A549 (cell line): ENCODE results near the gene XRCC3. TPM values are rescaled to one million over a fixed set of nuclear protein-coding genes. Genes with fewer than 3 reads are reported as not detected.

ENCODE experiments used
- ATAC-seq, 2 experiments: fragments of 200-7000 bp in 1 of 2; fragments of >200 bp in 1 of 2; cut with Nextera tagmentation in 1 of 2; cut with Tn5 transposase in 1 of 2; 3 replicates each; pipeline versions ENCODE4 v1.8.0 to v1.9.1; 2018 to 2020; ENCODE audit warnings: mild to moderate bottlenecking in 1 of 2, moderate library complexity in 1 of 2
- CTCF ChIA-PET: fragments of 300-600 bp; sonication (Branson Sonifier 250); formaldehyde crosslinking; extraction: SDS; loops from one replicate; lab custom pipeline; 2021; ENCODE audit warnings: antibody characterized with exemption, inconsistent platforms; lab: Yijun Ruan, JAX
- POLR2A ChIA-PET: fragments of 350-600 bp; formaldehyde crosslinking; extraction: SDS; loops from one replicate; lab custom pipeline; 2021; ENCODE audit warnings: antibody characterized with exemption, inconsistent platforms; lab: Yijun Ruan, JAX
- DNase-seq, 2 experiments: peaks; one replicate each; pipeline versions ENCODE4 v3.0.0 to v3.0.0-alpha.2; 2011 to 2016; ENCODE audit warnings: low read depth in 1 of 2, low spot score in 1 of 2
- FAIRE-seq: peaks from 2 replicates; lab custom pipeline; 2011; peaks lifted over from hg19 to GRCh38; lab: Jason Lieb, UNC
- H3K27ac ChIP-seq, 2 experiments: fragments of >200 bp; sonication (Bioruptor Twin); formaldehyde crosslinking; 3 replicates each; pipeline ENCODE4 v1.5.1; 2016 to 2017
- H3K4me1 ChIP-seq: fragments of >200 bp; sonication (Bioruptor Twin); formaldehyde crosslinking; 3 replicates; pipeline ENCODE4 v1.6.1; 2016
- H3K4me2 ChIP-seq: fragments of >200 bp; sonication (Bioruptor Twin); formaldehyde crosslinking; 3 replicates; pipeline ENCODE4 v1.6.1; 2016
- H3K4me3 ChIP-seq: fragments of >200 bp; sonication (Bioruptor Twin); formaldehyde crosslinking; 3 replicates; pipeline ENCODE4 v1.5.1; 2016
- H3K9me3 ChIP-seq: fragments of >200 bp; sonication (Bioruptor Twin); formaldehyde crosslinking; 3 replicates; pipeline ENCODE4 v1.6.1; 2016
- ATOH8 ChIP-seq: fragments of 250-450 bp; sonication (Bioruptor Pico); IDR thresholded peaks from 2 replicates; pipeline ENCODE4 v1.5.0; 2020; ENCODE audit warnings: low read depth, mild to moderate bottlenecking, moderate library complexity
- CHD2 ChIP-seq: fragments of 150-350 bp; IDR thresholded peaks from 2 replicates; pipeline ENCODE4 v1.6.1; 2014; ENCODE audit warnings: low read length; ENCODE audit not compliant: partially characterized antibody
- CHD4 ChIP-seq: fragments of 200-600 bp; sonication (generic); IDR thresholded peaks from 2 replicates; pipeline ENCODE4 v1.6.1; 2016; ENCODE audit warnings: antibody characterized with exemption, mild to moderate bottlenecking, borderline replicate concordance
- EHF ChIP-seq: fragments of 250-450 bp; sonication (Bioruptor Pico); IDR thresholded peaks from 2 replicates; pipeline ENCODE4 v1.5.0; 2020; ENCODE audit warnings: mild to moderate bottlenecking
- EP300 ChIP-seq, 2 experiments: fragments of >200 bp; sonication (Bioruptor Twin); formaldehyde crosslinking; IDR thresholded peaks; 2 replicates in 1 of 2; 3 replicates in 1 of 2; pipeline ENCODE4 v1.6.1; 2016 to 2017
- GATA3 ChIP-seq: IDR thresholded peaks from 2 replicates; pipeline ENCODE4 v1.6.1; 2012; ENCODE audit warnings: borderline replicate concordance
- HDAC2 ChIP-seq: fragments of 200-600 bp; sonication (generic); IDR thresholded peaks from 2 replicates; pipeline ENCODE4 v1.6.1; 2016
- HOXA7 ChIP-seq: fragments of 250-450 bp; sonication (Bioruptor Pico); IDR thresholded peaks from 2 replicates; pipeline ENCODE4 v1.5.0; 2020; ENCODE audit warnings: mild to moderate bottlenecking, moderate library complexity
- HOXB13 ChIP-seq: fragments of 250-450 bp; sonication (Bioruptor Pico); IDR thresholded peaks from 2 replicates; pipeline ENCODE4 v1.5.0; 2020; ENCODE audit warnings: low read depth, mild to moderate bottlenecking, moderate library complexity
- JUN ChIP-seq, 2 experiments: fragments of >200 bp; sonication (Bioruptor Twin); formaldehyde crosslinking; IDR thresholded peaks; 2 replicates in 1 of 2; 3 replicates in 1 of 2; pipeline ENCODE4 v1.6.1; 2016 to 2017
- KDM5A ChIP-seq: fragments of 200-600 bp; sonication (generic); IDR thresholded peaks from 2 replicates; pipeline ENCODE4 v1.6.1; 2016; ENCODE audit warnings: antibody characterized with exemption, mild to moderate bottlenecking
- MAFK ChIP-seq: fragments of 450-650 bp; IDR thresholded peaks from 2 replicates; pipeline ENCODE4 v1.6.1; 2014; ENCODE audit not compliant: partially characterized antibody
- MAZ ChIP-seq: fragments of 150-350 bp; IDR thresholded peaks from 2 replicates; pipeline ENCODE4 v1.6.1; 2014; ENCODE audit warnings: antibody characterized with exemption, low read depth, low read length, borderline replicate concordance
- MYC ChIP-seq: IDR thresholded peaks from 2 replicates; pipeline ENCODE4 v1.6.1; 2012; ENCODE audit warnings: mild to moderate bottlenecking, inconsistent platforms, low read length, improper control_type of control experiment, borderline replicate concordance
- POLR2AphosphoS2 ChIP-seq: conservative IDR thresholded peaks from 2 replicates; pipeline ENCODE4 v1.6.1; 2012; ENCODE audit warnings: low read length, improper control_type of control experiment, inconsistent platforms
- RAD21 ChIP-seq, 2 experiments: fragments of >200 bp in 1 of 2; sonication (Bioruptor Twin) in 1 of 2; formaldehyde crosslinking in 1 of 2; IDR thresholded peaks in 1 of 2; conservative IDR thresholded peaks in 1 of 2; 2 replicates in 1 of 2; 3 replicates in 1 of 2; pipeline ENCODE4 v1.6.1; 2012 to 2018; ENCODE audit warnings: inconsistent platforms in 1 of 2
- RARB ChIP-seq: fragments of 250-450 bp; sonication (Bioruptor Pico); IDR thresholded peaks from 2 replicates; pipeline ENCODE4 v1.8.0; 2021; ENCODE audit warnings: mild to moderate bottlenecking, moderate library complexity
- RCOR1 ChIP-seq: fragments of 150-350 bp; IDR thresholded peaks from 2 replicates; pipeline ENCODE4 v1.6.1; 2014; ENCODE audit warnings: antibody characterized with exemption, low read length, low read depth
- RNF2 ChIP-seq: fragments of 200-600 bp; sonication (generic); IDR thresholded peaks from 2 replicates; pipeline ENCODE4 v1.6.1; 2016; ENCODE audit warnings: low read depth, mild to moderate bottlenecking, antibody characterized with exemption, moderate library complexity, borderline replicate concordance
- TFCP2L1 ChIP-seq: fragments of 250-450 bp; sonication (Bioruptor Pico); IDR thresholded peaks from 2 replicates; pipeline ENCODE4 v1.5.0; 2021; ENCODE audit warnings: mild to moderate bottlenecking
- ZFP36 ChIP-seq: fragments of 450-650 bp; IDR thresholded peaks from 2 replicates; pipeline ENCODE4 v1.6.1; 2014; ENCODE audit warnings: borderline replicate concordance; ENCODE audit not compliant: partially characterized antibody
- WGBS: methylation state at CpG from one replicate; pipeline ENCODE4 v1.1.6; 2017; ENCODE audit errors: missing lambda C conversion rate; 5-methylcytosine and 5-hydroxymethylcytosine counted together
- polyA plus RNA-seq, 4 experiments: library from polyadenylated mRNA; depleted of rRNA in 3 of 4; stranded (reverse); fragments of >200 nt; fragmentation: RNase III in 1 of 4; extraction: RNeasy Plus Mini Kit Qiagen cat#74134 plus additional on column Dnase treatment in 1 of 4; gene quantifications; 2 replicates in 3 of 4; 3 replicates in 1 of 4; pipeline ENCODE4 v1.2.3, GENCODE V29; 2011 to 2017

Gene XRCC3
- polyA plus RNA-seq, 2 of the 4 experiments (the other 2 are of a cell fraction) = 23.0 to 28.1 TPM

DNA sequence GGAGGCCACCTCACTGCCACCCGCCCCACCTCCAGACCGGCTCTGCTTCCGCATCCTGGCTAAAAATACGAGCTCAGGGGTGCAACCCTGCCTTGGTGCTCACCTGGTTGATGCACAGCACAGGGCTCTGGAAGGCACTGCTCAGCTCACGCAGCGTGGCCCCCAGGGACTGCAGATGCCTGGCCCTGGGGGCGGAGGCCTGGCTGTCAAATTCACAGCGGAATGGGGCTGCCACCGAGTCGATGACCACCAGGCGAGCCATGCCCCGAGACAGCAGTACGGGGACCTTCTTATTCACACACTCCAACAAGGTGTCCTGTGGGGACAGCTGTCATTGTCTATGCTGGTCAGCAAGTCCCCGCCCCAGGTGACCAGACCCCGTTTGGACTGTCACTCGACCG lies 16.0 kb downstream of the XRCC3 start (continued):
- TF ChIP-seq RAD21 (conservative IDR thresholded peaks at IDR 0.05 in 1 of 2, IDR thresholded peaks at IDR 0.05 in 1 of 2) = no peak

- no peak for FAIRE-seq
- no peak for DNase-seq
- H3K4me3 ChIP-seq = no peak overlapping the region
- CTCF ChIA-PET = interaction anchor here (0.6 to 1.6 kb wide), 4 partner anchors 13 to 32 kb away, joined by 3 to 6 read pairs (median 3); no protein-coding TSS in a partner anchor
- no peak overlapping the region for H3K4me2 ChIP-seq
- ATAC-seq = peak in 1 of 2 experiments; percentile 5; a peak in 3 of 6 replicates
- POLR2A ChIA-PET = no interaction called here
- no peaks in the 10 kb centered on the region for H3K9me3 ChIP-seq
- TF ChIP-seq TFCP2L1 (no peak), CHD2 (no peak), POLR2AphosphoS2 (0 out of 2 replicates have a peak, but pooled peaks have one; percentile 49)
- peaks cover under 1% of the 10 kb centered on the region; the same call in 1 of the 3 replicates for H3K4me1 ChIP-seq
- no peak overlapping the region for H3K27ac ChIP-seq
- WGBS = 94% methylated on average over 14 of the region's 33 CpGs
These were observed 16.6 kb downstream of the XRCC3 start for GRCh38 chr14:103698380-103699260.

DNA sequence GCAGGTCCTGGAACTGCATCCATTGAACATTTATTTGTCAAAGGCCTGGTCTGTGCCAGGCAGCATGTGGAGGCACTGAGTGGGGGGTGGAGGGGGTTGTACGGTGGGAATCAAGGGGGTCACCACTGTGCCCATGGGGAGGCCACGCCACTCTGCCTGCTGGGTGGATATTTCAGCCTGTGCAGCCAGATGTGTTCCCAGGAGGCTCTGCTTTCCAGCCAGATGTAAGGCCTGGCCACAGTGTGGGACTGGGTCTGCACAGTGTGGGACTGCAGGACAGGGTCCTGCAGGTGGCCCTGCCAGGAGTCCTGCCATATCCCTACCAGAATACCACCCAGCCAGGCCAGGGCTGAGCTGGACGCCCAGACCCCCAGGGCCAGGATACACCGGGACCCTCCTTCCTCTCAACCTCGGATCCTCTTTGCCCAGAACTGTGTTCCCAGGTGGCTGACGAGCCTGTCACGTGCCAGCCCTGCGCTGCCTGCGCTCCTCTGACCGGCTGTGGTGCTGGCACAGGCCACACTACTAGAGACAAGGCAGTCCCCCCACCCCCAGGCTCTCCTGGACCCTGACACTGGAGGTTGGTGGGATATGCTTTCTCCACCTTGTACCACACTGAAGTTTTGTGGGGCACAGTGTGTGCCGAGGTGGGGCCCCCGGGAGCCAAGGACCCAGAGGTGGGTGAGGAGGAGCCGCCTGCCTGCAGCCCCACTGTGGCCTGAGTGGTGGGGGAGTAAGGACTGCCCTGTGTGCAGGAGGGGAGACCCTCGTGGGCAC lies 17.5 kb downstream of the XRCC3 start:
- TF ChIP-seq KDM5A (no peak), EHF (CRISPR knock-in tag) (no peak), MYC (no peak), HOXA7 (CRISPR knock-in tag) (no peak)
- TF ChIP-seq, all 56 proteins: peak for 0
- Histone ChIP-seq H3K4me3 (no peak overlapping the region), H3K4me1 (peaks cover 9% of the 10 kb centered on the region; the same call in 2 of the 3 replicates), H3K27ac (no peak overlapping the region), H3K9me3 (no peaks in the 10 kb centered on the region), H3K4me2 (no peak overlapping the region)
- CTCF ChIA-PET = interaction anchor here (0.6 to 1.6 kb wide), 3 partner anchors 12 to 24 kb away, joined by 3 to 6 read pairs (median 3); no protein-coding TSS in a partner anchor
- FAIRE-seq (no peak), ATAC-seq (peak in 1 of 2 experiments; percentile 3; a peak in 3 of 6 replicates), DNase-seq (no peak)
- POLR2A ChIA-PET = no interaction called here
- WGBS = 87% methylated on average over 9 of the region's 14 CpGs

DNA sequence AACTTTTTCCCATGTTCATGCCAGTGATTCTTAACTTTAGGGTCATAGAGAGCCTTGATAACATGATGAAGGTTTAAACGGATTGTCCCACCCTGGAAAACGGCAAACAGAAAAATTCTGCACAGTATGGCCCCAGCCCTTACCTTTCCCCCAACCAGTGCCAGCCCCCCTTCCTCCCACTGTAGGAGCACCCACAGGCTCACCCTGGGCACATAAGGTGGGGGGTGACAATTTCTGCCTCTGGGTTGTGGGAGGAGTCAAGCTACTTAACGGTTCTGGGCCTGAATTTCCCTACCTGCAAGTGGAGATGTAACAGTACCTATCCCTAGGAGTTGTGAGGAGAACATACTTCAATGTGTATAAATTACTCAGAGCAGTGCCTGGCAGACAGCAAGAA lies 18.0 kb downstream of the XRCC3 start:
- CTCF ChIA-PET = interaction anchor here (1.6 kb wide), 1 partner anchor 11 kb away, joined by 3 read pairs; no protein-coding TSS in a partner anchor
- Histone ChIP-seq H3K27ac (no peak overlapping the region), H3K4me3 (no peak overlapping the region), H3K4me2 (no peak overlapping the region)
- no peak for FAIRE-seq
- POLR2A ChIA-PET = no interaction called here
- WGBS = 64% methylated on average over 3 of the region's 3 CpGs
- TF ChIP-seq ZFP36 (no peak), HOXB13 (no peak), GATA3 (no peak), MAZ (no peak), EP300 (IDR thresholded peaks at IDR 0.05) (no peak), JUN (IDR thresholded peaks at IDR 0.05) (no peak), ATOH8 (CRISPR knock-in tag) (no peak), HDAC2 (no peak), RNF2 (no peak), POLR2AphosphoS2 (no peak), EHF (CRISPR knock-in tag) (no peak), MAFK (no peak), CHD4 (no peak), RCOR1 (no peak), RARB (no peak)
- TF ChIP-seq, all 56 proteins: peak for 0
- Histone ChIP-seq H3K4me1 (peaks cover 10% of the 10 kb centered on the region; the same call in 2 of the 3 replicates), H3K9me3 (no peaks in the 10 kb centered on the region)
- DNase-seq (no peak), ATAC-seq (no peak; a peak in 1 of 6 replicates)
